K562 (cell line): ENCODE data around the gene GUCA1A. TPM values are rescaled to one million over a fixed set of nuclear protein-coding genes. Genes with fewer than 3 reads are reported as not detected.

Source experiments
- CBX8 ChIP-seq: fragments of 200-600 bp; sonication (generic); IDR thresholded peaks from 2 replicates; pipeline ENCODE4 v1.6.1; 2012; ENCODE audit warnings: borderline replicate concordance, mixed run types, low read depth, mild to moderate bottlenecking, moderate library complexity, mixed read lengths, low read length, control low read depth, inconsistent platforms; ENCODE audit not compliant: poor library complexity, severe bottlenecking; ENCODE audit errors: extremely low read depth
- DPF2 ChIP-seq: fragments of 450-650 bp; IDR thresholded peaks from 2 replicates; pipeline ENCODE4 v1.6.1; 2016
- EGR1 ChIP-seq: fragments of 450-650 bp; conservative IDR thresholded peaks from 2 replicates; pipeline ENCODE4 v1.6.1; 2017; ENCODE audit warnings: mild to moderate bottlenecking
- EHMT2 ChIP-seq: fragments of 450-650 bp; IDR thresholded peaks from 2 replicates; pipeline ENCODE4 v1.6.1; 2018; ENCODE audit warnings: antibody characterized with exemption
- ETV6 ChIP-seq, 3 experiments: fragments of 150-350 bp in 1 of 3; sonication (generic) in 1 of 3; formaldehyde crosslinking in 1 of 3; IDR thresholded peaks; 2 replicates each; pipeline versions ENCODE4 v1.6.1 to v1.8.0; 2014 to 2022; ENCODE audit warnings: borderline replicate concordance in 2 of 3, low read depth in 2 of 3, antibody characterized with exemption in 1 of 3, low read length in 1 of 3, mild to moderate bottlenecking in 1 of 3, missing genetic modification reagents in 1 of 3
- HCFC1 ChIP-seq: IDR thresholded peaks from 2 replicates; pipeline ENCODE4 v1.6.1; 2012; ENCODE audit warnings: low read depth, low read length, improper control_type of control experiment
- MEF2D ChIP-seq: conservative IDR thresholded peaks from 2 replicates; pipeline ENCODE4 v1.6.1; 2016; ENCODE audit warnings: low read depth, missing genetic modification characterization, missing compliant biosample characterization
- NCOA4 ChIP-seq: fragments of 450-650 bp; IDR thresholded peaks from 2 replicates; pipeline ENCODE4 v1.6.1; 2018; ENCODE audit warnings: mild to moderate bottlenecking; ENCODE audit not compliant: partially characterized antibody
- NUFIP1 ChIP-seq: fragments of 450-650 bp; IDR thresholded peaks from 2 replicates; pipeline ENCODE4 v1.6.1; 2018; ENCODE audit not compliant: partially characterized antibody
- PHB ChIP-seq: fragments of 250-450 bp; sonication (Bioruptor Pico); IDR thresholded peaks from 2 replicates; pipeline ENCODE4 v1.5.0; 2021
- POLR2AphosphoS2 ChIP-seq: IDR thresholded peaks from 2 replicates; pipeline ENCODE4 v1.6.1; 2012; ENCODE audit warnings: low read length, improper control_type of control experiment
- SMARCA4 ChIP-seq: fragments of 450-650 bp; IDR thresholded peaks from 2 replicates; pipeline ENCODE4 v1.6.1; 2016
- SMARCE1 ChIP-seq: fragments of 450-650 bp; IDR thresholded peaks from 2 replicates; pipeline ENCODE4 v1.7.1; 2016; ENCODE audit warnings: mild to moderate bottlenecking
- XRCC4 ChIP-seq: IDR thresholded peaks from one replicate; pipeline ENCODE4 v1.6.1; 2011; ENCODE audit not compliant: insufficient read depth, insufficient read length; ENCODE audit errors: extremely low read depth
- ZBTB7A ChIP-seq: IDR thresholded peaks from 2 replicates; pipeline ENCODE4 v1.6.1; 2011; ENCODE audit warnings: low read depth, mild to moderate bottlenecking, low read length, moderate library complexity, borderline replicate concordance; ENCODE audit not compliant: control insufficient read depth
- ZNF316 ChIP-seq: fragments of 450-650 bp; IDR thresholded peaks from 2 replicates; pipeline ENCODE4 v1.6.1; 2016
- polyA plus RNA-seq, 8 experiments: library from polyadenylated mRNA; depleted of rRNA in 4 of 8; stranded (reverse) in 5 of 8; unstranded in 3 of 8; fragments of >200 nt; fragmentation: Nextera tagmentation in 2 of 8; fragmentation: Illumina TruSeq in 1 of 8; extraction: Ambion mirVana in 2 of 8; extraction: Trizol in 1 of 8; gene quantifications; 2 replicates each; pipeline versions ENCODE4 v1.2.1 to v1.2.3, GENCODE V29; 2011 to 2014; ENCODE audit warnings: inconsistent platforms in 1 of 8, missing spikeins in 1 of 8
- total RNA-seq, 7 experiments: library from RNA; depleted of rRNA in 6 of 7; stranded (reverse); fragments of >200 nt in 6 of 7; fragmentation: Illumina TruSeq in 2 of 7; extraction: Trizol in 2 of 7; gene quantifications; 2 replicates each; pipeline versions ENCODE4 v1.2.1 to v1.2.3, GENCODE V29; 2011 to 2021; ENCODE audit warnings: low replicate concordance in 1 of 7
- TF ChIP-seq, protein P1 (sequence below): sonication (generic); formaldehyde crosslinking; IDR thresholded peaks from 2 replicates; pipeline ENCODE4 v1.8.0; 2023; ENCODE audit warnings: mild to moderate bottlenecking, missing genetic modification reagents
- TF ChIP-seq, protein P2 (sequence below): fragments of 250-450 bp; sonication (Bioruptor Pico); IDR thresholded peaks from 2 replicates; pipeline ENCODE4 v1.5.0; 2021
- TF ChIP-seq, protein P3 (sequence below): fragments of 450-650 bp; IDR thresholded peaks from 2 replicates; pipeline ENCODE4 v1.7.0; 2016; ENCODE audit warnings: borderline replicate concordance

The GUCA1A gene
- total and polyA plus RNA-seq, 9 of the 15 experiments (the other 6 are each of a cell fraction or from before 2014, with no cell fraction given), result not detected

DNA sequence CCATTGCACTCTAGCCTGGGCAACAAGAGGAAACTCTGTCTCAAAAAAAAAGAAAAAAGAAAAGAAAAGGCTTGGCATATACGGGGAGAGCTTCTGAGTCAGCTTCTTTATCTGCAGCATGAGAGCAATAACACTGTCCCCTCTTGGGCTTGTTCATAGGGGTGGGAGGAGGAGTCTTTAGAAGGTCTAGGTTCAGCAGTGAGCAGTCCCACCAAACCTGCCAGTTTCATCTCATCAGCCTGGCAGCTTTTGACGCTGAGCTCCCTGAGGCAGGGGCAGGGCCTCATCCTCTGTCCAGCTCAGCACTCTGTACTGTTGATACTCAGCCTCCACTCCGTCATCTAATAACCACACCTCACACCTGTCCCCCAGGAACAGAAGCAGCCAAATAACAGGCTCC, 25.1 kb upstream of the GUCA1A start (continued):
- TF ChIP-seq, protein P1, sequence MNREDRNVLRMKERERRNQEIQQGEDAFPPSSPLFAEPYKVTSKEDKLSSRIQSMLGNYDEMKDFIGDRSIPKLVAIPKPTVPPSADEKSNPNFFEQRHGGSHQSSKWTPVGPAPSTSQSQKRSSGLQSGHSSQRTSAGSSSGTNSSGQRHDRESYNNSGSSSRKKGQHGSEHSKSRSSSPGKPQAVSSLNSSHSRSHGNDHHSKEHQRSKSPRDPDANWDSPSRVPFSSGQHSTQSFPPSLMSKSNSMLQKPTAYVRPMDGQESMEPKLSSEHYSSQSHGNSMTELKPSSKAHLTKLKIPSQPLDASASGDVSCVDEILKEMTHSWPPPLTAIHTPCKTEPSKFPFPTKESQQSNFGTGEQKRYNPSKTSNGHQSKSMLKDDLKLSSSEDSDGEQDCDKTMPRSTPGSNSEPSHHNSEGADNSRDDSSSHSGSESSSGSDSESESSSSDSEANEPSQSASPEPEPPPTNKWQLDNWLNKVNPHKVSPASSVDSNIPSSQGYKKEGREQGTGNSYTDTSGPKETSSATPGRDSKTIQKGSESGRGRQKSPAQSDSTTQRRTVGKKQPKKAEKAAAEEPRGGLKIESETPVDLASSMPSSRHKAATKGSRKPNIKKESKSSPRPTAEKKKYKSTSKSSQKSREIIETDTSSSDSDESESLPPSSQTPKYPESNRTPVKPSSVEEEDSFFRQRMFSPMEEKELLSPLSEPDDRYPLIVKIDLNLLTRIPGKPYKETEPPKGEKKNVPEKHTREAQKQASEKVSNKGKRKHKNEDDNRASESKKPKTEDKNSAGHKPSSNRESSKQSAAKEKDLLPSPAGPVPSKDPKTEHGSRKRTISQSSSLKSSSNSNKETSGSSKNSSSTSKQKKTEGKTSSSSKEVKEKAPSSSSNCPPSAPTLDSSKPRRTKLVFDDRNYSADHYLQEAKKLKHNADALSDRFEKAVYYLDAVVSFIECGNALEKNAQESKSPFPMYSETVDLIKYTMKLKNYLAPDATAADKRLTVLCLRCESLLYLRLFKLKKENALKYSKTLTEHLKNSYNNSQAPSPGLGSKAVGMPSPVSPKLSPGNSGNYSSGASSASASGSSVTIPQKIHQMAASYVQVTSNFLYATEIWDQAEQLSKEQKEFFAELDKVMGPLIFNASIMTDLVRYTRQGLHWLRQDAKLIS (CRISPR knock-in tag), result no peak
- TF ChIP-seq HCFC1, result no peak
- no peak for TF ChIP-seq NUFIP1
- TF ChIP-seq DPF2, result peak; percentile 29; the same call in 1 of the 2 replicates
- no peak for TF ChIP-seq PHB
- no peak for TF ChIP-seq EHMT2
- no peak for TF ChIP-seq SMARCA4
- no peak for TF ChIP-seq ETV6 (IDR thresholded peaks at IDR 0.05; ENCODE audit: borderline replicate concordance in 1 of 2, low read depth in 2 of 2, low read length in 1 of 2)
- TF ChIP-seq ETV6 (CRISPR knock-in tag; IDR thresholded peaks at IDR 0.05; ENCODE audit: borderline replicate concordance), result no peak
- TF ChIP-seq, protein P2, sequence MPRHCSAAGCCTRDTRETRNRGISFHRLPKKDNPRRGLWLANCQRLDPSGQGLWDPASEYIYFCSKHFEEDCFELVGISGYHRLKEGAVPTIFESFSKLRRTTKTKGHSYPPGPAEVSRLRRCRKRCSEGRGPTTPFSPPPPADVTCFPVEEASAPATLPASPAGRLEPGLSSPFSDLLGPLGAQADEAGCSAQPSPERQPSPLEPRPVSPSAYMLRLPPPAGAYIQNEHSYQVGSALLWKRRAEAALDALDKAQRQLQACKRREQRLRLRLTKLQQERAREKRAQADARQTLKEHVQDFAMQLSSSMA (CRISPR knock-in tag), result no peak
- no peak for TF ChIP-seq ZBTB7A
- no peak for TF ChIP-seq POLR2AphosphoS2
- no peak for TF ChIP-seq EGR1
- TF ChIP-seq, protein P3, sequence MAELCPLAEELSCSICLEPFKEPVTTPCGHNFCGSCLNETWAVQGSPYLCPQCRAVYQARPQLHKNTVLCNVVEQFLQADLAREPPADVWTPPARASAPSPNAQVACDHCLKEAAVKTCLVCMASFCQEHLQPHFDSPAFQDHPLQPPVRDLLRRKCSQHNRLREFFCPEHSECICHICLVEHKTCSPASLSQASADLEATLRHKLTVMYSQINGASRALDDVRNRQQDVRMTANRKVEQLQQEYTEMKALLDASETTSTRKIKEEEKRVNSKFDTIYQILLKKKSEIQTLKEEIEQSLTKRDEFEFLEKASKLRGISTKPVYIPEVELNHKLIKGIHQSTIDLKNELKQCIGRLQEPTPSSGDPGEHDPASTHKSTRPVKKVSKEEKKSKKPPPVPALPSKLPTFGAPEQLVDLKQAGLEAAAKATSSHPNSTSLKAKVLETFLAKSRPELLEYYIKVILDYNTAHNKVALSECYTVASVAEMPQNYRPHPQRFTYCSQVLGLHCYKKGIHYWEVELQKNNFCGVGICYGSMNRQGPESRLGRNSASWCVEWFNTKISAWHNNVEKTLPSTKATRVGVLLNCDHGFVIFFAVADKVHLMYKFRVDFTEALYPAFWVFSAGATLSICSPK, result no peak
- no peak for TF ChIP-seq MEF2D (tag)
- TF ChIP-seq CBX8, result no peak
- 0 out of 2 replicates have a peak, but pooled peaks have one; percentile 17 for TF ChIP-seq SMARCE1
- TF ChIP-seq XRCC4, result no peak
- no peak for TF ChIP-seq NCOA4
- TF ChIP-seq ZNF316, result peak; percentile 62
